Astrocyte (in vitro differentiated cells and primary cell): Measurements from ENCODE around the gene CCDC61. TPM values are rescaled to one million over a fixed set of nuclear protein-coding genes. Genes with fewer than 3 reads are reported as not detected.

Experiments
- DNase-seq: peaks from one replicate; pipeline ENCODE4 v3.0.0-alpha.2; 2010; ENCODE audit warnings: low read depth
- FAIRE-seq: peaks from 2 replicates; lab custom pipeline; 2011; peaks lifted over from hg19 to GRCh38; lab: Jason Lieb, UNC
- H2AFZ ChIP-seq: 2 replicates; pipeline ENCODE4 v1.6.0; 2012; ENCODE audit warnings: low read depth, low read length, inconsistent platforms
- H3K27ac ChIP-seq: 2 replicates; pipeline ENCODE4 v1.5.1; 2011; ENCODE audit warnings: low read depth, low read length, inconsistent platforms
- H3K27me3 ChIP-seq: 2 replicates; pipeline ENCODE4 v1.6.0; 2011; ENCODE audit warnings: low read length, inconsistent platforms; ENCODE audit not compliant: insufficient read depth
- H3K36me3 ChIP-seq: 2 replicates; pipeline ENCODE4 v1.5.1; 2011; ENCODE audit warnings: low read length, inconsistent platforms; ENCODE audit not compliant: insufficient read depth
- H3K4me1 ChIP-seq: 2 replicates; pipeline ENCODE4 v1.5.1; 2011; ENCODE audit warnings: low read length, inconsistent platforms; ENCODE audit not compliant: insufficient read depth
- H3K4me2 ChIP-seq: 2 replicates; pipeline ENCODE4 v1.6.0; 2012; ENCODE audit warnings: low read length, inconsistent platforms
- H3K4me3 ChIP-seq: 2 replicates; pipeline ENCODE4 v1.5.1; 2011; ENCODE audit warnings: low read depth, mild to moderate bottlenecking, low read length, inconsistent platforms; ENCODE audit not compliant: insufficient read depth
- H3K79me2 ChIP-seq: 2 replicates; pipeline ENCODE4 v1.6.0; 2012; ENCODE audit warnings: mild to moderate bottlenecking, low read length, inconsistent platforms; ENCODE audit not compliant: insufficient read depth
- H3K9ac ChIP-seq: 2 replicates; pipeline ENCODE4 v1.6.0; 2012; ENCODE audit warnings: mild to moderate bottlenecking, low read length, inconsistent platforms
- H3K9me3 ChIP-seq: 2 replicates; pipeline ENCODE4 v1.5.1; 2012; ENCODE audit warnings: low read depth, mild to moderate bottlenecking, low read length, inconsistent platforms; ENCODE audit not compliant: insufficient read depth
- H4K20me1 ChIP-seq: 2 replicates; pipeline ENCODE4 v1.6.0; 2012; ENCODE audit warnings: low read length, inconsistent platforms; ENCODE audit not compliant: insufficient read depth
- H3K27ac Mint-ChIP-seq: one replicate; pipeline ENCODE4 v1.8.0; 2021; ENCODE audit warnings: mild to moderate bottlenecking, mixed read lengths; ENCODE audit not compliant: unreplicated experiment
- H3K27me3 Mint-ChIP-seq: one replicate; pipeline ENCODE4 v1.8.0; 2021; ENCODE audit warnings: low read depth, mixed read lengths; ENCODE audit not compliant: unreplicated experiment
- H3K36me3 Mint-ChIP-seq: one replicate; pipeline ENCODE4 v1.8.0; 2021; ENCODE audit warnings: low read depth, mixed read lengths; ENCODE audit not compliant: unreplicated experiment
- H3K4me1 Mint-ChIP-seq: one replicate; pipeline ENCODE4 v1.8.0; 2021; ENCODE audit warnings: low read depth, mixed read lengths; ENCODE audit not compliant: unreplicated experiment
- H3K4me3 Mint-ChIP-seq: one replicate; pipeline ENCODE4 v1.8.0; 2021; ENCODE audit warnings: mild to moderate bottlenecking, moderate library complexity, mixed read lengths; ENCODE audit not compliant: unreplicated experiment
- H3K9me3 Mint-ChIP-seq: one replicate; pipeline ENCODE4 v1.8.0; 2021; ENCODE audit warnings: mild to moderate bottlenecking, mixed read lengths; ENCODE audit not compliant: unreplicated experiment
- CTCF ChIP-seq: IDR thresholded peaks from 2 replicates; pipeline ENCODE4 v1.5.1; 2011; ENCODE audit warnings: low read depth, mild to moderate bottlenecking, inconsistent platforms, low read length, moderate library complexity; ENCODE audit not compliant: insufficient read depth
- EZH2 ChIP-seq: IDR thresholded peaks from 2 replicates; pipeline ENCODE4 v1.6.1; 2012; ENCODE audit warnings: mild to moderate bottlenecking, low read length, inconsistent platforms; ENCODE audit not compliant: insufficient read depth
- total RNA-seq: library from RNA; stranded (reverse); gene quantifications from 2 replicates; pipeline ENCODE4 v1.2.1, GENCODE V29; 2021

The CCDC61 gene
- total RNA-seq, 1 donor from 2014 or later, result 6.6 TPM

DNA sequence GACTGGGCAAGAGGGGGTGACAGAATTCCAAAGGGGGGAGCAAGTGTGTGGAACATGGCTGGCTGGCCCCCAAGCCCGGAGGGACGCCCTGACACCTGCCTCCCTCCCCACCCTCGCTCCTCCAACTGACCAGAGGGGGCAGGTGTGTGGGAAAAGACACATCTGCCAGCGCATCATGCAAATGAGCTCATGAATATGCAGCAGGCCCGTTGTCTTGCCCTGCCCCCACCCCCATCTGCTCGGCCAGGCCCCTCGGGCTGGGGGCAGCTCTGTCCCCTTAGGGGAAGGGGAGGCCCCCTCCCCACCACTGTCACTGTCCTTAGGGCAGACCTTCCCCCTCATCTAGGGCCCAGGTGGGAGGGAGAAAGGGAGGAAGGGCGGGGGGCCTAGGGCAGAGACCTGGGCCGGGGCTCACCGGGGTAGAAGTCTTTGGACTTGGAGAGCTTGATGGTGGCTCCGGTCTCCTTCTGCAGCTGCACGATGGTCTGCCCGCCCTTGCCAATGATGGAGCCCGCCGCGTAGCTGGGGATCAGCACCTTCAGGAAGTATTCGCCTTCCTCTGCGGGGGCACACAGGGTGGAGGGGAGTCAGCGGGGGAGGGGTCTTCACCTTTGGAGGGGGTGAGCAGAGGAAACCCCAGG is 34.6 kb upstream of the CCDC61 start:
- no peak overlapping the region for H3K27ac ChIP-seq
- H3K27ac Mint-ChIP-seq, result no peak overlapping the region

DNA sequence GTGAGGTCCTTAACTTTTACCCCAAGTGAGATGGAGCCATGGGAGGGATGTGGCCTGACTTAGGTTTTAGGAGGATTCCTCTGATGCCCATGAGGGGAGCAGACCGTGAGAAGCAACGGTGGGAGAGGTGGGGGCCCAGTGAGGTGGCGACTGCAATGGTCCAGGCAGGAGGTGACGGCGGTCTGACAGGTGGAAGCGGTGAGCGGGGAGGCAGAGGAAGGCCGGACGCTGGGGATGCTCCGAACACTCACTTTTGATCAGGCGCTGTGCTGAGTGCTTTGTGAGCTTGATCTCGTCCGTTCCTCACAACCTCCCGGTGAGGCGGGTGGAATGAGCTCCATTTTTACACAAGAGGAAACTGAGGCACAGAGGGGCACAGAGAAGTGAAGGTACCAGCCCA is 33.2 kb upstream of the CCDC61 start:
- FAIRE-seq, result no peak
- Mint-ChIP-seq H3K36me3 (peaks cover 16% of the 10 kb centered on the region), H3K4me1 (peaks cover 24% of the 10 kb centered on the region)

More for the DNA sequence above, 34.6 kb upstream of the CCDC61 start:
- no peak for TF ChIP-seq CTCF
- no peak for TF ChIP-seq EZH2
- peaks cover 10% of the 10 kb centered on the region for H3K27me3 Mint-ChIP-seq
- H3K9ac ChIP-seq, result peak overlapping the region; percentile 64
- H3K4me2 ChIP-seq, result peak overlapping the region; percentile 69
- H3K79me2 ChIP-seq, result no peaks in the 10 kb centered on the region
- H2AFZ ChIP-seq, result no peak overlapping the region
- no peak for DNase-seq
- peaks cover 16% of the 10 kb centered on the region for H3K36me3 Mint-ChIP-seq
- peaks cover 24% of the 10 kb centered on the region for H3K4me1 Mint-ChIP-seq
- H3K9me3 ChIP-seq, result no peaks in the 10 kb centered on the region
- no peaks in the 10 kb centered on the region for H3K9me3 Mint-ChIP-seq
- no peak overlapping the region for H3K4me3 ChIP-seq
- H3K4me1 ChIP-seq, result peaks cover 34% of the 10 kb centered on the region
- H3K4me3 Mint-ChIP-seq, result no peak overlapping the region
- no peaks in the 10 kb centered on the region for H3K36me3 ChIP-seq
- peaks cover 6% of the 10 kb centered on the region for H4K20me1 ChIP-seq
- H3K27me3 ChIP-seq, result no peaks in the 10 kb centered on the region
- FAIRE-seq, result no peak

More for the DNA sequence above, 33.2 kb upstream of the CCDC61 start:
- Histone ChIP-seq H2AFZ (no peak overlapping the region), H4K20me1 (peaks cover 6% of the 10 kb centered on the region), H3K4me2 (no peak overlapping the region), H3K27me3 (no peaks in the 10 kb centered on the region), H3K4me1 (peaks cover 23% of the 10 kb centered on the region), H3K27ac (no peak overlapping the region), H3K79me2 (no peaks in the 10 kb centered on the region), H3K9ac (no peak overlapping the region), H3K9me3 (no peaks in the 10 kb centered on the region), H3K4me3 (no peak overlapping the region), H3K36me3 (no peaks in the 10 kb centered on the region)
- Mint-ChIP-seq H3K9me3 (no peaks in the 10 kb centered on the region), H3K27ac (no peak overlapping the region), H3K4me3 (no peak overlapping the region), H3K27me3 (peaks cover 10% of the 10 kb centered on the region)
- DNase-seq, result no peak
- TF ChIP-seq CTCF (no peak), EZH2 (no peak)
